GM12878 (cell line): ENCODE results near the gene DAGLA. TPM values are rescaled to one million over a fixed set of nuclear protein-coding genes. Genes with fewer than 3 reads are reported as not detected.

Source experiments
- BHLHE40 ChIP-seq, 2 experiments: fragments of 450-650 bp in 1 of 2; IDR thresholded peaks; 2 replicates each; pipeline ENCODE4 v1.6.1; 2011 to 2017; ENCODE audit warnings: low read depth in 2 of 2, borderline replicate concordance in 1 of 2, improper control_type of control experiment in 1 of 2, low read length in 1 of 2, mild to moderate bottlenecking in 1 of 2
- BMI1 ChIP-seq: fragments of 450-650 bp; IDR thresholded peaks from 2 replicates; pipeline ENCODE4 v1.6.1; 2016; ENCODE audit warnings: mild to moderate bottlenecking, moderate library complexity, borderline replicate concordance
- EZH2 ChIP-seq: IDR thresholded peaks from 2 replicates; pipeline ENCODE4 v1.6.1; 2012; ENCODE audit warnings: low read depth, mild to moderate bottlenecking, control low read depth, inconsistent platforms, low read length, borderline replicate concordance; ENCODE audit not compliant: control insufficient read depth
- HSF1 ChIP-seq: fragments of 150-350 bp; IDR thresholded peaks from 2 replicates; pipeline ENCODE4 v1.6.1; 2014; ENCODE audit warnings: mild to moderate bottlenecking, low read depth, low read length
- JUNB ChIP-seq: IDR thresholded peaks from 2 replicates; pipeline ENCODE4 v1.6.1; 2016; ENCODE audit warnings: antibody characterized with exemption, mild to moderate bottlenecking
- NRF1 ChIP-seq: conservative IDR thresholded peaks from 2 replicates; pipeline ENCODE4 v1.6.1; 2011; ENCODE audit warnings: mild to moderate bottlenecking, low read depth, low read length, improper control_type of control experiment
- POU2F2 ChIP-seq: IDR thresholded peaks from 3 replicates; pipeline ENCODE4 v1.6.1; 2011; ENCODE audit warnings: low read depth, mild to moderate bottlenecking, low read length, borderline replicate concordance
- SMARCA5 ChIP-seq: fragments of 450-650 bp; IDR thresholded peaks from 2 replicates; pipeline ENCODE4 v1.6.1; 2017; ENCODE audit warnings: mild to moderate bottlenecking
- SMC3 ChIP-seq: IDR thresholded peaks from 2 replicates; pipeline ENCODE4 v1.6.1; 2011; ENCODE audit warnings: low read length, improper control_type of control experiment, borderline replicate concordance
- SPI1 ChIP-seq: IDR thresholded peaks from 2 replicates; pipeline ENCODE4 v1.6.1; 2011; ENCODE audit warnings: low read depth, mild to moderate bottlenecking, low read length, moderate library complexity, borderline replicate concordance; ENCODE audit not compliant: insufficient read depth
- TARDBP ChIP-seq: IDR thresholded peaks from 2 replicates; pipeline ENCODE4 v1.6.1; 2016; ENCODE audit warnings: borderline replicate concordance
- TCF12 ChIP-seq: IDR thresholded peaks from 2 replicates; pipeline ENCODE4 v1.6.1; 2011; ENCODE audit warnings: low read depth, mild to moderate bottlenecking, low read length
- polyA plus RNA-seq, 11 experiments: library from polyadenylated mRNA; depleted of rRNA in 4 of 11; unstranded in 6 of 11; stranded (reverse) in 5 of 11; fragments of >200 nt; fragmentation: Nextera tagmentation in 4 of 11; fragmentation: Illumina TruSeq in 1 of 11; extraction: Ambion mirVana in 4 of 11; extraction: Trizol in 1 of 11; gene quantifications; 1 replicate in 1 of 11; 2 replicates in 10 of 11; pipeline versions ENCODE4 v1.2.1 to v1.2.3, GENCODE V29; 2011 to 2016; ENCODE audit warnings: inconsistent platforms in 2 of 11, missing spikeins in 2 of 11, low read depth in 1 of 11
- total RNA-seq, 4 experiments: library from RNA; depleted of rRNA in 3 of 4; stranded (reverse); fragments of >200 nt in 3 of 4; fragmentation: Illumina TruSeq in 1 of 4; extraction: Trizol in 1 of 4; gene quantifications; 2 replicates each; pipeline versions ENCODE4 v1.2.1 to v1.2.3, GENCODE V29; 2013 to 2021
- TF ChIP-seq, protein P1 (sequence below): fragments of 450-650 bp; IDR thresholded peaks from 2 replicates; pipeline ENCODE4 v1.6.1; 2017; ENCODE audit warnings: mild to moderate bottlenecking, moderate library complexity
- TF ChIP-seq, protein P2 (sequence below): fragments of 450-650 bp; IDR thresholded peaks from 2 replicates; pipeline ENCODE4 v1.6.1; 2017; ENCODE audit warnings: mild to moderate bottlenecking, moderate library complexity

Gene DAGLA
- total and polyA plus RNA-seq, 10 of the 15 experiments (the other 5 are each of a cell fraction or from before 2014, with no cell fraction given): 0.05 TPM; not detected in 9

GRCh38 chr11:61679893-61680621 is at the start of gene DAGLA (continued):
- 0 out of 2 replicates have a peak, but pooled peaks have one; percentile 31 for TF ChIP-seq HSF1
- peak; percentile 87 for TF ChIP-seq BMI1
- TF ChIP-seq POU2F2: peak; percentile 40; the same call in 1 of the 3 replicates
- TF ChIP-seq NRF1: 0 out of 2 replicates have a peak, but pooled peaks have one; percentile 9
- TF ChIP-seq, protein P1, sequence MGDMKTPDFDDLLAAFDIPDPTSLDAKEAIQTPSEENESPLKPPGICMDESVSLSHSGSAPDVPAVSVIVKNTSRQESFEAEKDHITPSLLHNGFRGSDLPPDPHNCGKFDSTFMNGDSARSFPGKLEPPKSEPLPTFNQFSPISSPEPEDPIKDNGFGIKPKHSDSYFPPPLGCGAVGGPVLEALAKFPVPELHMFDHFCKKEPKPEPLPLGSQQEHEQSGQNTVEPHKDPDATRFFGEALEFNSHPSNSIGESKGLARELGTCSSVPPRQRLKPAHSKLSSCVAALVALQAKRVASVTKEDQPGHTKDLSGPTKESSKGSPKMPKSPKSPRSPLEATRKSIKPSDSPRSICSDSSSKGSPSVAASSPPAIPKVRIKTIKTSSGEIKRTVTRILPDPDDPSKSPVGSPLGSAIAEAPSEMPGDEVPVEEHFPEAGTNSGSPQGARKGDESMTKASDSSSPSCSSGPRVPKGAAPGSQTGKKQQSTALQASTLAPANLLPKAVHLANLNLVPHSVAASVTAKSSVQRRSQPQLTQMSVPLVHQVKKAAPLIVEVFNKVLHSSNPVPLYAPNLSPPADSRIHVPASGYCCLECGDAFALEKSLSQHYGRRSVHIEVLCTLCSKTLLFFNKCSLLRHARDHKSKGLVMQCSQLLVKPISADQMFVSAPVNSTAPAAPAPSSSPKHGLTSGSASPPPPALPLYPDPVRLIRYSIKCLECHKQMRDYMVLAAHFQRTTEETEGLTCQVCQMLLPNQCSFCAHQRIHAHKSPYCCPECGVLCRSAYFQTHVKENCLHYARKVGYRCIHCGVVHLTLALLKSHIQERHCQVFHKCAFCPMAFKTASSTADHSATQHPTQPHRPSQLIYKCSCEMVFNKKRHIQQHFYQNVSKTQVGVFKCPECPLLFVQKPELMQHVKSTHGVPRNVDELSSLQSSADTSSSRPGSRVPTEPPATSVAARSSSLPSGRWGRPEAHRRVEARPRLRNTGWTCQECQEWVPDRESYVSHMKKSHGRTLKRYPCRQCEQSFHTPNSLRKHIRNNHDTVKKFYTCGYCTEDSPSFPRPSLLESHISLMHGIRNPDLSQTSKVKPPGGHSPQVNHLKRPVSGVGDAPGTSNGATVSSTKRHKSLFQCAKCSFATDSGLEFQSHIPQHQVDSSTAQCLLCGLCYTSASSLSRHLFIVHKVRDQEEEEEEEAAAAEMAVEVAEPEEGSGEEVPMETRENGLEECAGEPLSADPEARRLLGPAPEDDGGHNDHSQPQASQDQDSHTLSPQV: 0 out of 2 replicates have a peak, but pooled peaks have one; percentile 45
- no peak for TF ChIP-seq JUNB
- no peak for TF ChIP-seq TARDBP
- TF ChIP-seq EZH2: no peak
- peak; percentile 46; the same call in 1 of the 2 replicates for TF ChIP-seq SPI1
- TF ChIP-seq SMARCA5: peak; percentile 35; the same call in 1 of the 2 replicates
- peak; percentile 53 to 65; a peak in 3 of 4 replicates for TF ChIP-seq BHLHE40 (IDR thresholded peaks at IDR 0.05; ENCODE audit: borderline replicate concordance in 1 of 2, low read depth in 2 of 2, low read length in 1 of 2)
- peak; percentile 62 for TF ChIP-seq SMC3
- TF ChIP-seq TCF12: no peak
- TF ChIP-seq, protein P2, sequence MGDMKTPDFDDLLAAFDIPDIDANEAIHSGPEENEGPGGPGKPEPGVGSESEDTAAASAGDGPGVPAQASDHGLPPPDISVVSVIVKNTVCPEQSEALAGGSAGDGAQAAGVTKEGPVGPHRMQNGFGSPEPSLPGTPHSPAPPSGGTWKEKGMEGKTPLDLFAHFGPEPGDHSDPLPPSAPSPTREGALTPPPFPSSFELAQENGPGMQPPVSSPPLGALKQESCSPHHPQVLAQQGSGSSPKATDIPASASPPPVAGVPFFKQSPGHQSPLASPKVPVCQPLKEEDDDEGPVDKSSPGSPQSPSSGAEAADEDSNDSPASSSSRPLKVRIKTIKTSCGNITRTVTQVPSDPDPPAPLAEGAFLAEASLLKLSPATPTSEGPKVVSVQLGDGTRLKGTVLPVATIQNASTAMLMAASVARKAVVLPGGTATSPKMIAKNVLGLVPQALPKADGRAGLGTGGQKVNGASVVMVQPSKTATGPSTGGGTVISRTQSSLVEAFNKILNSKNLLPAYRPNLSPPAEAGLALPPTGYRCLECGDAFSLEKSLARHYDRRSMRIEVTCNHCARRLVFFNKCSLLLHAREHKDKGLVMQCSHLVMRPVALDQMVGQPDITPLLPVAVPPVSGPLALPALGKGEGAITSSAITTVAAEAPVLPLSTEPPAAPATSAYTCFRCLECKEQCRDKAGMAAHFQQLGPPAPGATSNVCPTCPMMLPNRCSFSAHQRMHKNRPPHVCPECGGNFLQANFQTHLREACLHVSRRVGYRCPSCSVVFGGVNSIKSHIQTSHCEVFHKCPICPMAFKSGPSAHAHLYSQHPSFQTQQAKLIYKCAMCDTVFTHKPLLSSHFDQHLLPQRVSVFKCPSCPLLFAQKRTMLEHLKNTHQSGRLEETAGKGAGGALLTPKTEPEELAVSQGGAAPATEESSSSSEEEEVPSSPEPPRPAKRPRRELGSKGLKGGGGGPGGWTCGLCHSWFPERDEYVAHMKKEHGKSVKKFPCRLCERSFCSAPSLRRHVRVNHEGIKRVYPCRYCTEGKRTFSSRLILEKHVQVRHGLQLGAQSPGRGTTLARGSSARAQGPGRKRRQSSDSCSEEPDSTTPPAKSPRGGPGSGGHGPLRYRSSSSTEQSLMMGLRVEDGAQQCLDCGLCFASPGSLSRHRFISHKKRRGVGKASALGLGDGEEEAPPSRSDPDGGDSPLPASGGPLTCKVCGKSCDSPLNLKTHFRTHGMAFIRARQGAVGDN: no peak
